ENCODE data around the gene ITGAX.
"Not testable (repeated sequence)": the region's sequence is repeated elsewhere in the genome, so short reads cannot be mapped to it uniquely, and the experiment has no call there.

- not testable (repeated sequence) for TF ChIP-seq CTCF (IDR thresholded peaks at IDR 0.05; ENCODE audit: insufficient read depth, low read length); POLR2AphosphoS5 (IDR thresholded peaks at IDR 0.05; ENCODE audit: low read depth)
- TF ChIP-seq, protein P1, sequence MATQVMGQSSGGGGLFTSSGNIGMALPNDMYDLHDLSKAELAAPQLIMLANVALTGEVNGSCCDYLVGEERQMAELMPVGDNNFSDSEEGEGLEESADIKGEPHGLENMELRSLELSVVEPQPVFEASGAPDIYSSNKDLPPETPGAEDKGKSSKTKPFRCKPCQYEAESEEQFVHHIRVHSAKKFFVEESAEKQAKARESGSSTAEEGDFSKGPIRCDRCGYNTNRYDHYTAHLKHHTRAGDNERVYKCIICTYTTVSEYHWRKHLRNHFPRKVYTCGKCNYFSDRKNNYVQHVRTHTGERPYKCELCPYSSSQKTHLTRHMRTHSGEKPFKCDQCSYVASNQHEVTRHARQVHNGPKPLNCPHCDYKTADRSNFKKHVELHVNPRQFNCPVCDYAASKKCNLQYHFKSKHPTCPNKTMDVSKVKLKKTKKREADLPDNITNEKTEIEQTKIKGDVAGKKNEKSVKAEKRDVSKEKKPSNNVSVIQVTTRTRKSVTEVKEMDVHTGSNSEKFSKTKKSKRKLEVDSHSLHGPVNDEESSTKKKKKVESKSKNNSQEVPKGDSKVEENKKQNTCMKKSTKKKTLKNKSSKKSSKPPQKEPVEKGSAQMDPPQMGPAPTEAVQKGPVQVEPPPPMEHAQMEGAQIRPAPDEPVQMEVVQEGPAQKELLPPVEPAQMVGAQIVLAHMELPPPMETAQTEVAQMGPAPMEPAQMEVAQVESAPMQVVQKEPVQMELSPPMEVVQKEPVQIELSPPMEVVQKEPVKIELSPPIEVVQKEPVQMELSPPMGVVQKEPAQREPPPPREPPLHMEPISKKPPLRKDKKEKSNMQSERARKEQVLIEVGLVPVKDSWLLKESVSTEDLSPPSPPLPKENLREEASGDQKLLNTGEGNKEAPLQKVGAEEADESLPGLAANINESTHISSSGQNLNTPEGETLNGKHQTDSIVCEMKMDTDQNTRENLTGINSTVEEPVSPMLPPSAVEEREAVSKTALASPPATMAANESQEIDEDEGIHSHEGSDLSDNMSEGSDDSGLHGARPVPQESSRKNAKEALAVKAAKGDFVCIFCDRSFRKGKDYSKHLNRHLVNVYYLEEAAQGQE (IDR thresholded peaks at IDR 0.05; ENCODE audit: insufficient replicate concordance, low read depth): not testable (repeated sequence)
Observed at GRCh38 chr16:31338166-31338685, 16.8 kb upstream of the ITGAX start.
